Effector CD8-positive, alpha-beta T cell (primary cell): ENCODE results near the gene SENP1.
"Not testable (repeated sequence)": the region's sequence is repeated elsewhere in the genome, so short reads cannot be mapped to it uniquely, and the experiment has no call there.

Source experiments
- DNase-seq: peaks from one replicate; lab custom pipeline; 2025; lab: John Stamatoyannopoulos, UW

SENP1 gene

DNA sequence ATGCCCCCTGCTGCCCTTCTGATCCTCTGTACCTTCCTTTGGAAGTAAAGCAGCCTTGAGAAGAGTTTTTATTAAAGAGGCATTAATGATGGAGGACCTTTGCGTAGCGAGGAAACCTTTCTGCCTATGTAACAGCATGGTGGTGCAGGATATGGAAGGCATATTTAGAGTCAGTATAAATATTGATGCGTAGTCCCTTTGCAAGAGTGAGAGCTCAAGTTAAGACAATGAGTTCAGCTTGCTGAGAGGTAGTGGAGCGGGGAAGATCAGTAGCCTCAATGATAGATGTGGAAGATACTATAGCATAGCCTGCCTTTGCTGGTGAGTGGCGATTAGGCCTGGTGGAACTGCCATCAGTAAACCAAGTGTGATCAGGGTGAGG, 5.4 kb upstream of the SENP1 start:
- not testable (repeated sequence) for DNase-seq

DNA sequence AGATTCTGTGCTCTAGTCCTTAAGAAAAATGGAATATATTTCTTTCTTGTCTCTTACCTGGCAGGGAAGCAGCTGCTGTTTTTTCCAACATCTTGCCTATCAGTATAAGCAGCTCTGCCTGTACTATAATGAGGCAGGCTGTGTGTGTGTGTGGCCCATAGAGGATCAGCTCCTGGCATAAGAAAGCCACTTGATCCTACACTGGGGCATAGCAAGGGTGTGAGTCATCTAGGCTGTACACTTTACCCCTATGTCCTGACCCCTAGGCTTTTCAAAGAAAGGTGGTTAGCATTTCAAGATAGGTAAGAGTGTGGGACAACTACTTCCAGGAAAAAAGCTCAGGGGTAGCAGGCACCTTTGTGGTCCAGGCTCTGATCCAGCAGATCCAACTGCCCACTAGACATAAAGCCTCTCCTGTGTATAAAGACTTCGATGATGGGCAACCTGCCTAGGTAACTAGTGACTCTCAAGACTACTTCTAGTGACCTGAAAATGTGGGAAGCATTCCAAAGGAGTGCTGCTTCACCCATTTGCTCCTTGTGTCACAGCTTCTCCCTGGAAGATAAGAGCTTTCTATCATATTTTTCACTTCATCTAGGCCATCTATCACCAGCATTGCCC, 4.9 kb upstream of the SENP1 start:
- no peak for DNase-seq

- DNase-seq = no peak
Observed at GRCh38 chr12:48109424-48109823, 3.5 kb upstream of the SENP1 start.

- DNase-seq = no peak
Observed at GRCh38 chr12:48106681-48107613, 1.1 kb upstream of the SENP1 start.

DNA sequence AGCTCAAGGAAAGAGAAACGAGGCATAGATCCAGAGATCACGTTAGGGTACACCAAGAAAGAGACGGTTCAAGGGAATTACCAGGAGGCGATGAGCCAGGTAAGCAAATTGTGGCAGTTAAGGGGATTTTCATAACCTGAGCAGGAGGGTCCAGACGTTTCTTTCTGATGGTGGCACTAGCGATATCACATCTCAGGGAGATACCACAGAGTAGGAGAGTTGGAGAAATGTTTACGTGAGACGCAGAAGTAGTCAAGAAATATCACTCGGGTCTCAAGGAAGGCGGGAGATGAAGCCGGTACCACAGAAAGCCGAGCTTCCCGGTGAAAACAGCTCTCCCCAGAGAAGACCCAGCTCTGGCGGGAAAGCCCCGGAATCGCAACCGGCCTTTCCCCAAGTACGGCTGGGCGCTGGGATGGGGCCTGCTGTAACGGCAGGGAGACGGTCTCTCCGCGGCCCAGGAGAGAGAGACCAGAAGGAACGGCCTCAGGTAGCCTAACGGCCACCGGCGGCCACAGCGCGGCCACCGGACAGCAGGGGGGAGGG, 485 bp downstream of the SENP1 start:
- DNase-seq = peak; percentile 52

DNA sequence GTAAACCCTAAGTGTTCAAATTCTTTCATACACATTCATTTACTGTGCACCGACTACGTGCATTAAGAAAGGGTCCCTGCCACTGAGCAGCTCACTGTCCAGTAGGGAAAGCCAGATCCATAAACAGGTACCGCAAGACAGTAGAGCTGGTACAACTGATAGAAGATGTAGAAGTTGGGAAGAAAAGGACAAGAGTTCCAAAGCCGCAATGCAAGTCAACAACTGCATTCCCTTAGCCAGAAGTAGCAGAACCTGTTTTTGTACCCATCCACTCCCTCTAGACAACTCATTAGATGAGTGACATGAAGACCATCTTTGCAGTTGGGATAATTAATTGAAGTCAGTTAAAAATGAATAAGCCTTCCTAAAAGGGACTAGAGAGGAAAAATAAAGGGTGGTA, 1.3 kb downstream of the SENP1 start:
- no peak for DNase-seq

- no peak for DNase-seq
Observed at GRCh38 chr12:48092611-48093010, 13.3 kb downstream of the SENP1 start.

GRCh38 chr12:48086327-48086726, 19.6 kb downstream of the SENP1 start:
- no peak for DNase-seq

DNA sequence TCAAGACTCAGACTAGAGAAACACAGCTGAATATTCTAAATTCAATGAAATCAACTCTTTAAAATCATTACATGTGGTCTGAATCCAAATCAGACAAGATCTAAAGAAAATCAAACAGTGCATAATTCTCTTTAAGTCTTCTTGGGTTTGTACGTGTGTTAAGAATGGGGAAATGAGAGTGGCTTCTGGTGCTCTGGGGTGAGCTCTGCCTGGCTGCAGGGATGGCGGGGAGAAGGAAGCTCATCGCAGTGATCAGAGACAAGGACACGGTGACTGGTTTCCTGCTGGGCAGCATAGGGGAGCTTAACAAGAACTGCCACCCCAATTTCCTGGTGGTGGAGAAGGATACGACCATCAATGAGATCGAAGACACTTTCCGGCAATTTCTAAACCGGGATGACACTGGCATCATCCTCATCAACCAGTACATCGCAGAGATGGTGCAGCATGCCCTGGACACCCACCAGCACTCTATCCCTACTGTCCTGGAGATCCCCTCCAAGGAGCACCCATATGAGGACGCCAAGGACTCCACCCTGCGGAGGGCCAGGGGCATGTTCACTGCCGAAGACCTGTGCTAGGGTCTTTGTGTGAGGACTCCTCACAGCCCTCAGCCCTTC, 20.9 kb downstream of the SENP1 start:
- DNase-seq = no peak

DNA sequence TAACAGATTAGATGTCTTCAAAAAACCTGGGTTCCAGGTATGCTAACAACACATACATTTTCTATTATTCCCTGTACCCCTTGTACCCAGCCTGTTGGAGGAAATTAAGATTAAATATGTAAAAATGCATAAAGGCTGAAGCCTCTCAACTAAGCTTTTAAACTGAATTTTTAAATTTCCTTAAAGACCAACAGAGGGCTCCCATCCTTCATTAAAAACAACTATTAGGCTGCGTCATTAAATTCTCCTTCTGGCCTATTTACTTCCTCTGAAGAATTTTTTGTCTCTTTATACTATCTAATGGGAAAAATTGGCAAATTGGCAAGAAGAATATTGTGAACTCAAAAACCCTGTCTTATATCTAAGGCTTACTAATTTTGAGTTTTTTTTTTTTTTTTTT, 21.8 kb downstream of the SENP1 start:
- DNase-seq = no peak

GRCh38 chr12:48080821-48081220, 25.1 kb downstream of the SENP1 start:
- no peak for DNase-seq

GRCh38 chr12:48080285-48080684, 25.6 kb downstream of the SENP1 start:
- DNase-seq = no peak

- no peak for DNase-seq
Observed at GRCh38 chr12:48078901-48079300, 27.0 kb downstream of the SENP1 start.

DNA sequence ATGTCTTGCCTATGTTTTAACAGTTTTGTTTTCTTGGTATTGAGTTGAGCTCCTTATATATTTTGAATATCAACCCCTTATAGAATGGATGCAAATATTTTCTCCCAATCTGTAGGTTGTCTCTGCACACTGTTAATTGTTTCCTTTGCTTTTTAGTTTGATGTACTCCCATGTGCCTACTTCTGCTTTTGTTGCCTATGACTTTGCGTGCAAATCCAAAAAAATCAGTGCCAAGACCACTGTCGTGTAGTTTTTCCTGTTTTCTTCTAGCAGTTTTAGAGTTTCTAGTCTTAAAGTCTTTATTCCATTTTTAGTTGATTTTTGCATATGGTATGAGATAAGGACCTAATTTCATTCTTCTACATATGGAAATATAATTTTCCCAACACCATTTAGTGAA, 28.8 kb downstream of the SENP1 start:
- no peak for DNase-seq

DNA sequence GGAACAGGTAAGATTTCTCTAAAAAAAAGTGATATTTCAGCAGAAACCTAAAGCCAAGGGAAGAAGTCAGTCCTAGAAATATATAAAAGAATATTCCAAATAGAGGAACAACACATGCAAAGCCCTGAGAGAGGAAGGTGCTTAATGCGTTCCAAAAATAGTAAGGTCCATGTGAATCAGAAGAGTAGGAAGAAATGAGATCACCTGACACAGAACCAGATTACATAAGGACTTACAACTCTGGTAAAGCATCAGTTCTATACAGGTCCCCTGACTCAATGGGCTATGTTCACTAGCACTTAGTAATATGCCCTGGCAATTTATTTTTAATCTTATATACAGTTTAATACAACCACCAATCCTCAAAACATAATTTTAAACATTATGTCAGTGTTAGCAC, 30.0 kb downstream of the SENP1 start:
- DNase-seq = no peak

DNA sequence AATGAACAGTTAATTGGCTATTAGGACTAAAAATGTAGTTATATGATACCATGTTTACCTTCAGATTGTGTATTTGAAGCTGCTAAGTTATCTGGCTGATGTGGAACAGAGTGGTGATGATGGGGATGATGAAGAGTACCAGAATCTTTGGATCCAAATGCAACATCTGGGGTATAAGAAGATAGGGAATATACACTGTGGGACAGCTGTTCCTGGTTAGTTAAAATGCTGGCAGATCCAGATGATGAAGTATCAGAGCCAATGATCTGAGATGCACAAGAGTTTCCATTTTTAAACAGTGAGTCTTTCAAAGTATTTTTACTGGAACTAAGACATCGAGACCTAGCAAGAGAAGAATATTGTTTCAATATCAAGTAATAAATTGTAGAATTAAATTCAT, 31.6 kb downstream of the SENP1 start:
- no peak for DNase-seq

DNA sequence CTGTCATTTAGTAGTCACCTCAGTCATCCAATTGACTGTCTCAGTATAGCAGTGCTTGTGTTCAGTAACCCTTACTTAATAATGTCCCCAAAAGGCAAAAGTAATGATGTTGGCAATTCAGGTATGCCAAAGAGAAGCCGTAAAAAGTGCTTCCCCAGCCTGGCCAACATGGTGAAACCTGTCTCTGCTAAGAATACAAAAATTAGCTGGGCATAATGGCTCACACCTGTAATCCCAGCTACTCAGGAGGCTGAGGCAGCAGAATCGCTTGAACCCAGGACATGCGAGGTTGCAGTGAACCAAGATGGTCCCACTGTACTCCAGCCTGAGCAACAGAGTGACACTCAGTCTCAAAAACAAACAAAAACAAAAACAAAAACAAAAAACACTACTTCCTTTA, 33.6 kb downstream of the SENP1 start:
- no peak for DNase-seq

- DNase-seq = no peak
Observed at GRCh38 chr12:48071808-48072207, 34.1 kb downstream of the SENP1 start.

GRCh38 chr12:48070731-48071130, 35.1 kb downstream of the SENP1 start:
- DNase-seq = no peak

DNA sequence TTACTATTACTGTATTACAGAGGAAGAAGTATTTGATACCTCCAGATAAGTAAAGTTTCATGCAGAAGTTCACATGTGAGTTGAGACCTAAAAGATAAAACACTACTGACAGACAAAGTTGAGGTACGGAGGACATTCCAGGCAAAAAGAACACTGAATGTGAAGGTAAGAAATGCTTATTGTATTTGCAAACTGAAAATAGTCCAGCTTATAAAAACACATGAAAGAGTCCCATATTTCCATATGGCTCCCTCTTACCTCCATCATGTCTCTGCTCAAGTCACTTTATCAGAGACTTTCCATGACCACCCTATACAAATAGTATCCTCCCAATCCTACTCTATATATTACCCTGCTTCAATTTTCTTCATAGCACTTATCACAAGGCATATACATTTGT, 35.8 kb downstream of the SENP1 start:
- DNase-seq = no peak

GRCh38 chr12:48069241-48069640, 36.6 kb downstream of the SENP1 start:
- no peak for DNase-seq

- DNase-seq = no peak
Observed at GRCh38 chr12:48068457-48068856, 37.4 kb downstream of the SENP1 start.
